Muscle of arm (tissue), 12 donors: Measurements from ENCODE around the gene PIK3CG. TPM values are rescaled to one million over a fixed set of nuclear protein-coding genes. Genes with fewer than 3 reads are reported as not detected.
A peak's percentile ranks its signal among the peaks of the same experiment; 100 is the strongest.

Source experiments
- DNase-seq: peaks from one replicate; pipeline ENCODE4 v3.0.0-alpha.2; 2013
- polyA plus RNA-seq, 12 donors: library from polyadenylated mRNA; unstranded; fragments of 120-200 nt; gene quantifications; one replicate each; pipeline ENCODE4 v1.2.1, GENCODE V29; 2013; ENCODE audit not compliant: insufficient read length in 12 of 12

The PIK3CG gene
- polyA plus RNA-seq, 12 donors = 2.1 to 10.4 (median 3.1) TPM; not detected in 1

DNA sequence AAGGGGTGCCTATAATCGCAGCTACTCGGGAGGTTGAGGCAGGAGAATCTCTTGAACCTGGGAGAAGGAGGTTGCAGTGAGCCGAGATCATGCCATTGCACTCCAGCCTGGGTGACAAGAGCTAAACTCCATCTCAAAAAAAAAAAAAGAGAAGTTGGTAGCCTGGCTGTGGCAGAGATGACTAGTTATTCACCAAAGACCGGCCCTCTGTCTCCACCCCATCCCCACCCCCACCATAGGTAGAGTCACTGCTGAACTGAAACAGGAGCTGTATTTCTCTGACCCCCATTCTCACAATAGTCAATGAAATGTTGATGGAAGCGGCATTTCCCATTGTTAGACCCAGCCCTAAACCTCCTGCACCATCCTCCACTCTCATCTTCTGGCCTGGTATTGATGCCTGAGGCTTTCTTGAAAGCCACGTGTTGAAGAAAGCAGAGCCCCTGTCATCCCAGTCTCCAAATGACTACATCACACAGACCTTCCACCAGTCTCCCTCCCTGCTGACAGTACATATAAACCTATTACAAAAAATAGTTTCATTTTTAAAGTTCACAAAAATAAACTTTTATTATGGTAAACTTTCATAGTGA lies 9.4 kb upstream of the PIK3CG start:
- DNase-seq = no peak

DNA sequence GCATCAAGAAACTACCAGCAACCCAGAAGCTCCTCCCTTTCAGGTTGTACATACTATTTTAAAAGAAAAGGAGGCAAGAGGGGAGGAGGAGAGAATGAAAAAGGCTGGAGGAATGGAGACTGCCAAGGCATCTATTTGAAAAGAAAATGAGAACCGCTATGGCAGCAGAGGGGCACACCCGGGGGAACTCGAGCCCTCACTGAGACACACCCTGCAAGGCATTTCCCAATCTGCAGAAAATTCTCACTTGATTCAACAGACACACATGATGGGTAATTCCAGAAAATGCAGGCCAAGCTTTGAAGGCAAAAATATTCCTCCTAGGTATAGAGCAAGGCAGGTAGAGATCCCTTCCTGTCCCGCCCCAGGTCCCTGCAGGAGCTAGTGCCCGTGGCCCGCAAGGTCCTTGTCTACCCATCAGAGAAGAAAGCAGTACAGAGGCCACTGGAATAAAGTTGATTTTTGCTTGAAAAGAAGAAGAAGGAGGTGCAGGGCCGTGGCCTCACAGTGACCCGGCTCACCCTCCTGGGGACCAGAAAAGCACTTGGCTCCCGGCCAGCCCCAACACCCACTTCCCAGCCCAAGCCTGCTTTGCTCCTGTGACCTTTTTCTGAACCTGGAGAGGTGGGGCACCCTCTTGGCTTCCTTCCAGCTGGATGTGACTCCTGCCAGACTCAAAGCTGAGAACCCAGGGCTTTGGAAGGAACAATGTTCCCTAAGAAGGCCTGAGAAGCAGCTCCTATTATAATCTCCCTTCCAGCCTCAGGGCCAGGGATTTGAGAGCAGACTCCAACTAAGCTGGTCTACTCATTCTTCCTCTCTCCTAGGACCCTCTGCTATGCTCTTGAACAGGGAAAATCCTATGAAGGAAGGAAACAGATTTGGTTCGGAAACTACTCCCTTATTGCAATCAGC lies 6.2 kb upstream of the PIK3CG start:
- peak; percentile 32 for DNase-seq

DNA sequence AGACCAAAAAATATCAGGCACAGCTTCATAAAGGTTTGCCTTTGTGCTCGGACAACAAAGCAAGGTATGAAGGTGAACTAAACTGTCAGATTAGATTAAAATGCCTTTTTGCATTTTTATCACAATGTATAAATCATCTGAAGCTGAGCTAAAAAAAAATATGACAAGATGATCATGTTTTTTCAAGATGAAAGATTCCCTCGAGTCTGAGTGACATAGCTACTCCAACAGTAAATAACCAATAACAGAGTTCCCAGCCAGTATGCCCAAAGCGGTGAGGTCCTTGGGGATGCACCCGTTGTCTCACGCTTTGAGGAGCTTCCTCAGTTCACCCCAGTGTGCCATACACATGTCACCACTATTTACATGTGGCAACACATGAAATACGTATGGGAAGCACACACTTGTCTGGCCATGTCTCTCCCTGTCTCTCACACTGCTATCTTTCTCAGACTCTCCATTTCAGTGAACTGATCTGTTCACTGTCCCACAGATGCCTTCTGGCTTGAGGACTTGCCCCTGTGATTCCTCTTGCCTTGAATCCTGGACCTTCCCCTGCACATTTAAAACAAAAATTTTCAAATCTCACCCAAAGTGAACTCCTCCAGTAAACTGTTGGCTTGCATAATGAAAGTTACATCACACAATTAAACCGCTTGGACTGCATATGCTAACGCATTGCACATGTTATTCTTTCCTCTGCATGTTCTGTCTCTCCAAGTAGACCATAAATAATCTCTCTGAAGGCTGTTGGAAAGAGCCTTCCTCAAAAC lies 2.6 kb upstream of the PIK3CG start:
- DNase-seq = peak; percentile 34

DNA sequence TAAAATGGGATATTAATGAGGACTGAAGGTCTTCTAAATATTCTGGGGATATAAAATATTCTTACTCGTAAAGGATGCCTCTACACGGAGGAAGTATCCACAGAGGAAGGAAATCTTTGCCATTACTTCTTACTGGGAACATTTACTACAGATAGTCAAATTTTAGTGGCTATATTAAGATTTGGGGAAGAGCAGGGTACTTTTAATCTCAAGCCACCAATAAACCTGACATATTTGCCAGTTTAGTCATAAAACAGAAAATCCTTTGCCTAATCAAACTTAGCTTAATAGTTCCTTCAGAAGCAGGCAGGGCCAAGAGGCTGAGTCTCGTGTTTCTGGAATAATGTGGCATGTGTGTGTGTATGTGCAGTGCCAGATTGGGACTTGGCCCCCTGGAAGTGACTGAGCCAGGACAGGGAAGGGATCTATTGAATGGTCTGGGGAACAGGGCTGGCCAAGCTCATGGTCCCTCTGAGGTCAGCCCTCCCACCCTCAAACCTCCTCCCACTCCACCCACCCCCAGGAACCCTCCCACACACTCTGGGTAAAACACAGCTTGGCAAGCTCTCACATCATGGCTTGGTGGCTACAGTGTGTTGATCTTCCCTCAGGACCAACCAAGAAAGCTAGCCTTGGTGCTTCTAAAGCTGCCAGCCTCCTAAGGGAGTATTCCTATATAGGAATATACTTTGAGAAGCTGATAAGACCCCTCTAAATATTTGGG lies 1.6 kb upstream of the PIK3CG start:
- no peak for DNase-seq

DNA sequence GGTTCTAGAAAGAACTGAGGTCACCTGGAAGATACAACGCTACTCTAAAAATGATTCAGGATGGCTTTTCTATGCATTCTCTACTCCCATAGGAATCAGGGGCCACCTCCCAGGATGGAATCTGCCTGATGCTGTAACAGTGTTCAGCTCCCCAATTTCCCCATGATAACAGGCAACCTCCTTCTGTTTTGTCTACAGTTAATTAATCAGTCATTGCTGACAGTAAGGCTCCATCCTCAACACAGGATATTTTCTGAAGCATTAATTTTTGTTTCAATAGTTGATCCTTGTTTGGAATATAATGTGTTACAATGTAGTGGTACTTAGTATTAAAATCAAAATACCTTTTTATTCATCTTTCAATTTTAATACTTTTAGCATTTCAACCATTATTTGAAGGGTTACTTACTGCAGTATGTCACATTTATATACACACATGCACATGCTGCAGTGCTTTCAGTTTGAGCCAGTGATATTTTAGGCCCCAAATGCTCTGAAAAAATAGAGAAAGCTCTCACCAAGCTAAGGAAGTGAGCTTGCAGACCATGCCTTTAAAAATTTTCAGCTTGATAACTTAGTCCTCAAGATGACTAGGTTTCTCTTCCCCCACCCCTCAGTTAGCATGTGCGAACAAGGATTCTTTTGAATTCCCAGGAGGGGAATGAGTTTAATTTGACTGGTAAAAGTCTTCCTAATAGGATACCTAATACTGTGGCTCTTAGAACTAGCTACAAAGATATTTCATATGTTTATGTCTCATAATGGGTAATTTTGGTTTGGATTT lies 592 bp upstream of the PIK3CG start:
- DNase-seq = no peak

DNA sequence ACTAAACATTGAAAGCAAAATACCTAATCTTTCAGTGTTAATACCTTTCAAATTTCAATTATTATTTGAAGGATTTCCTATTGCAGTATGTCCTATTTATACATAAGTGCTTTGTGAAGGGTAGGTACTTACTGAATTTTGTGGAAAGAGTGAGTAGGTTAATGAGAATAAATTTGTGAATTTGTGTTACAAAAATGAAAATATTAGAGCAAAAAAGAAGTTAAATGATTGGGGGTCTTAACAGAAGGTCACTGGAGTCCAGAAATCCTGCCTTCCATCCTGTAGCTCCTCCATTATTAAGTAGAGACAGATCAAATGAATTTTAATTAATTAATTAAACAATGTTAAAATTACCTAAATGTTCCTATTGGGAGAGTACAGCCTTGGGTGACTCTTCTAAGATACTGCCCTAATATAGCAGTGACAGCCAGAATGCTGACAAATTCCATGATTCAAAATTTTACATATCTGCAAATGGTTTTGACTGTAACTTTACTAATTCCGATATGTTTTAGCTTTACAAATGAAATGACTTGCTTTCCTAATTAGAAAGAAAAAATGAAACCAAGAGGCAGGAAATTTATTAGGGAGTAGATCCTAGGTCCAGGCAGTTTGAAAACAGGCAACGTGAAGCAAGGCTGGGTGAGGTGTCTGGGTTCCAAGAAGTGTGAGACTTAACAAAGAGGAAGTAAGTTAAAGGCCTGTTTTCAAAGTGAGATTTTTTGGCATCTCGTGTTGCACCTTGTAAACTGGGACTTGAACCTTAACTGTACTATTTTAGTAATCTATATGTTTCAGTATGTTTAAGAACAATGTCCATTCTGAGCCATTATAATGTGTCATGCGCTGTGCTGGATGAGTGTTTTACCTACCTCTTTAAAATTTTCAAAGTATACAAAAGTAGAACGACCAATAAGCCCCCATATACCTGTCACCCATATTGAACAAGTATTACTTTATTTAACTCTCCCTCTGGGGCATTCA lies 1.5 kb downstream of the PIK3CG start:
- no peak for DNase-seq

DNA sequence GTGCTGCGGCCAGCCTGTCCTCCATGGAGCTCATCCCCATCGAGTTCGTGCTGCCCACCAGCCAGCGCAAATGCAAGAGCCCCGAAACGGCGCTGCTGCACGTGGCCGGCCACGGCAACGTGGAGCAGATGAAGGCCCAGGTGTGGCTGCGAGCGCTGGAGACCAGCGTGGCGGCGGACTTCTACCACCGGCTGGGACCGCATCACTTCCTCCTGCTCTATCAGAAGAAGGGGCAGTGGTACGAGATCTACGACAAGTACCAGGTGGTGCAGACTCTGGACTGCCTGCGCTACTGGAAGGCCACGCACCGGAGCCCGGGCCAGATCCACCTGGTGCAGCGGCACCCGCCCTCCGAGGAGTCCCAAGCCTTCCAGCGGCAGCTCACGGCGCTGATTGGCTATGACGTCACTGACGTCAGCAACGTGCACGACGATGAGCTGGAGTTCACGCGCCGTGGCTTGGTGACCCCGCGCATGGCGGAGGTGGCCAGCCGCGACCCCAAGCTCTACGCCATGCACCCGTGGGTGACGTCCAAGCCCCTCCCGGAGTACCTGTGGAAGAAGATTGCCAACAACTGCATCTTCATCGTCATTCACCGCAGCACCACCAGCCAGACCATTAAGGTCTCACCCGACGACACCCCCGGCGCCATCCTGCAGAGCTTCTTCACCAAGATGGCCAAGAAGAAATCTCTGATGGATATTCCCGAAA lies 2.7 kb downstream of the PIK3CG start:
- no peak for DNase-seq

DNA sequence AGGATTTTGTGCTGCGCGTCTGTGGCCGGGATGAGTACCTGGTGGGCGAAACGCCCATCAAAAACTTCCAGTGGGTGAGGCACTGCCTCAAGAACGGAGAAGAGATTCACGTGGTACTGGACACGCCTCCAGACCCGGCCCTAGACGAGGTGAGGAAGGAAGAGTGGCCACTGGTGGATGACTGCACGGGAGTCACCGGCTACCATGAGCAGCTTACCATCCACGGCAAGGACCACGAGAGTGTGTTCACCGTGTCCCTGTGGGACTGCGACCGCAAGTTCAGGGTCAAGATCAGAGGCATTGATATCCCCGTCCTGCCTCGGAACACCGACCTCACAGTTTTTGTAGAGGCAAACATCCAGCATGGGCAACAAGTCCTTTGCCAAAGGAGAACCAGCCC lies 3.3 kb downstream of the PIK3CG start:
- DNase-seq = no peak

DNA sequence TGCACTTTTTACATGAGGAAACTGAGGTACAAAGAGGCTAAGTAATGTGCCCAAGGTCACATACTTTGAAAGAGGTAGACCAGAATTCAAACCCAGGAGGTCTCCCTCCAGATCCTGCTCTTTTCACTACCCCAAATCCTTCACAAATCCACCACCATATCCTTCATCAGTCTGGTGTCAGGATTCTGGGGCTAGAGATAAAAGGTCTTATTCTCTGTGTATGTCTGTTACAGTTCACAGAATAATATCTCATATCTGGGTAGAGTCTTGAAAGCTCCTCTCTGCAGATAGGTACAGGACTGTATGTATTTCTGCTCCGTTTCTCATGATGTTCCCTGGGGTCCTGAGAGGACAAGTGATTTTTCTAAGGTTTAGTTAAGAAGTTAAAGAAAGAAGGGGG lies 4.9 kb downstream of the PIK3CG start:
- no peak for DNase-seq

DNA sequence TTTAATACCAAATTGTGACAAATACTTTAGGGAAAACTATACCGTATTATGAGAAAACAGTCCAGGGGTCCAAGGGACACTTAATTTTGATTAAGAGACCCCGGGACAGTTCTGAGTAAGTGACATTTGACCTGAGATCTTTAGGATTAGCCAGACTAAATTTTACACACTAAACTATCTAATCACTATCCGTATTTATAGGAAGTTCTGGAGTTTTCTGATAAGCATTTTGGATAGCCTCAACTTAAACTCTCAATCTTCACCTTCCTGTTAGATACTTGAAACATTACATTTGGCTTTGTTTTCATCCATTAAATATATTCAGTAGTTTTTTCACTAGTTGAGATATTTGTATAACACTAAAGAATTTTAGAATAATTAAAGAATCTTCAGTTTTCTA lies 5.4 kb downstream of the PIK3CG start:
- DNase-seq = no peak

DNA sequence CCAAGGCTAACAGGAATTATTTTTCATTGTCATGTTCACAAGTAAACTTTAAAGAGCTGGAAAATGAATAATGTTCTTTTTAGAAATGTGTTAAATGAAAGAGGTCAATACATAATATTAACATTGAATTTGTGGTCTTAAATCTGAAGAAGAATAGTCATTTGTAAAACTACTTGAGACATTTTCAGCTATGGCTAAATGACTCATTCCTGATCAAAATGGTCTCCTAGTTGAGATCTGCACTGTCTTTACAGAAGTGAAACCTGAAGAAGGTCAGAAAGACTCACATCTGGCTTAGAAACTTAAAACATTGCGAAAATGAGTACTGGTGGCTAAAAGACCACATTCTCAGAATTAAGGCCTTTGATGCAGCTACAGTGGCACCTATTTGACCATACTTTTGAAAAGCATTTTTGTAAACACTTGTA lies 5.9 kb downstream of the PIK3CG start:
- no peak for DNase-seq

DNA sequence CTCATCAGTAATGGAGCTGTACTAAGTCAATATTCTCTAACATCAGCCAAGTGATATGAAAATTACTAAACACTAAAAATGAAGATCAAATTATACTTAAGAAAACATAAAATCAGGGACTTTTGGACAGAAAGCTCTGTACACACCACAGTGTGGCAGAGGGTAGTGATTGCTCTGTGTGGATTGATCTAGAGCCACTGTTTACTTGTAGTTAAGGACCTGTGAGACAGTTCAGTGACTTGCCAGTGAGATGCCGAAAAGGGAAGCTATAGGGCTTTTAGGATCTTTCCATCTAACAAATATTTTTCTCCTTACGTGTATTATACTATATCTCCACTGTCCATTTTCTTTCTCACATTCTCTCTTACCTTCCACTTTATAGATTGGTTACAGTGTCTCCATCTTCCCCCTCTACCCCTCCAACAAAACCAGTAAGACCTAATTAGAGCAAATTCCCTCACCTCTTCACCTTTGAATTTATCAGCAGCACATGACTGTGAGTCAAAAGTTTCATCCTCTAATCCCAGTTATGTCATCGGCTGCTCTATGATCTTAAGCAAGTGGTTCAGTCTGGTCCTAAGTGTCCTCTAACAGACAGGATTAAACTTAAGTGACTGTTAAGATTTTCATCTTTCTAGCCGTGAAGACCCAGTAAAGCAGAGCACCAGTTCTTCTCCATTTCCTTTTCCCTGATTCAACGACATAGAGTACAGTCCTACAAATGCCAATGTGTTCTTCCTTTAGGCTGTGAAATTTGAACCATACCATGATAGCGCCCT lies 6.9 kb downstream of the PIK3CG start:
- DNase-seq = no peak

DNA sequence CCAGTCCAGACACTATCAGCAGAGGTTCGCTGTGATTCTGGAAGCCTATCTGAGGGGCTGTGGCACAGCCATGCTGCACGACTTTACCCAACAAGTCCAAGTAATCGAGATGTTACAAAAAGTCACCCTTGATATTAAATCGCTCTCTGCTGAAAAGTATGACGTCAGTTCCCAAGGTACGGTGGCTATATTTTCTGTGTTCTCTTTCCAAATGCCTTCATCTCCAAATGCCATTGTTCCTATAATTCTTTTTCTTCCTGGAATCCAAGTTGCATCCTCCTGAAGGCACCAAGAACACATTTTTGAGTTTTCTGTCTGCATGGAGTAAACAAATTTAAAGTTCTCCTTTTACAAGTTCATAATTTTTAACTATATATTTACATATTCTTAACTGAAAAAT lies 7.7 kb downstream of the PIK3CG start:
- no peak for DNase-seq

DNA sequence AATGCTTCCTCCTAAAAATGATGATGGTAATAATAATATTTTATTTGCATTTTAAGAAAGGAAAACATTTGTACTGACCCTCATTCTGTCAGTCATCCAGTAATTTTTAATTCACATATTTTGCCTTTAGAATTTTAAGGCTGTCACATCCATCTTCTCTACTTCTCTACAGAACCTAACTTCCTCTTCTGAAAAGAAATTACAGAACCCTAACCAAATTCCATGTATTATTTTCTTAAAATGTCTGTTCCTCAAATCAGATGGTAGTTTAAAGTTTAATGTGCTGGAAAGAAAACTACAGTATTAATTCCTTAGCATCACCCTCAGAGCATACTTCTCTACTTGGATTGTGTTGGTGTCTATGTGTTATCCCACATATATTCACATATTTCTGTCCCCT lies 9.0 kb downstream of the PIK3CG start:
- no peak for DNase-seq

DNA sequence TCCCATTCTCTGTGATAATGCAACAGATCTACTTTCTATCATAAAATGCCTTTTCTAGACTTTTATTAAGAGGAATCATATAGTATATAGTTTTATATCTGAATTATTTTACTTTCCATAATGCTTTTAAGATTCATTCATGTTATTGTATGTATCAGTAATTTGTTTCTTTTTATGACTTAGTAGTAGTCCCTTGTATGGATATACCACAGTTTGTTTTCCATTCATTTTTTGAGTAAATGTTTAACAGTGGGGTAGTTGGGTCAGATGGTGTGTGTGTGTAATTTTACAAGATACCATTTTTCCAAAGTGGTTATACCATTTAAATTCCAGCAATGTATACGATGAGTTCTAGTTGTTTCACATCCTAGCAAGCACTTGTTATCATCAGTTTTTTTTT lies 10.4 kb downstream of the PIK3CG start:
- DNase-seq = no peak

DNA sequence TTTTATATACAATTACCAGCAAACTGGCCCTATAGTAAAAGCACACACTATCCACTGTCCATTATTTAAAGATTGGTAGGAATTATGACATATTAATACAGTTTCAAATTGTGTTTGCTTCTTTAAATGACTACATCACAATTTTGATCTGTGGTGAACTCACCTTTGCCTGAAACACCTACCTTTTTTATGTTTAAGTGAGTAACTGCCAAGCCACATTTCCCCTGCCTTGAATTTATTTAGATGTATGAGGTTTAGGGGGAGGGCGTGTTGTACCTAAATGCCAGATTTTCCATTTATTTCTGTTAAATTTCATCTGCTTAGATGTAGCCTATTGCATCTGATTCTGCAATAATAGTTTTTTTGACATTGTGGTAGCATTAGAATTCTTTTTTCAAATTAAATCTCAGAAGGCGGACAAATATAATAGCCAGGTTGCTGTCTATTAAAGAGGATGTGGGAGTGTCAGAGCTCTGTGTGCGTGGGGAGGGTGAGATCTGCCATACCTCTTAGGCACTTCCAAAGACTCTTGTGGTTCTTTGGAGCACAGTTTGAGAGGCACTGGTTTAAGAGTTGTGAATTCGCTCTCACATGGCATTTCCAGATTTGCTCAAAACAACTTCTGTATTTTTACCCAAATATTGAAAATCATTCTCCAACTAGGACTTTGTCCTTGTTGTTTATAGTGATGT lies 13.8 kb downstream of the PIK3CG start:
- no peak for DNase-seq

DNA sequence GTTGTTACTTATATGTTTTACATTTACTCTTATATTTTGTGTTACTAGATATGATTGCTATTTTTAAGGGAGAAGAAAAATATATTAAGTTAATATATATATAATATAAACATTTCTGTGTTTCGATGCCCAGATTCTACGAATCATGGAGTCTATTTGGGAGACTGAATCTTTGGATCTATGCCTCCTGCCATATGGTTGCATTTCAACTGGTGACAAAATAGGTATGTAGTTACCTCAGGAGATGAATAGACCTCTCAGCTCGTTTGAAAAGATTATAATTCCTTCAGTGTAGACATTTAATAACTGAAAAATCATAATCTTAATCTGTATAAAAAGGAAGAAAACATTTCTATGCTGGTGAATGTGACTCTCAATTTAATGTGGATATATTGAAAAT lies 16.9 kb downstream of the PIK3CG start:
- DNase-seq = no peak
